Tibial nerve (tissue), 4 donors: ENCODE results near the gene SSR4.

Experiments used
- EP300 ChIP-seq, 2 donors: sonication (generic); formaldehyde crosslinking; IDR thresholded peaks; one replicate each; pipeline ENCODE4 v1.6.1; 2017; ENCODE audit warnings: antibody characterized with exemption in 2 of 2, mild to moderate bottlenecking in 1 of 2
- POLR2A ChIP-seq, 2 donors: fragments of 450-650 bp; IDR thresholded peaks; one replicate each; pipeline ENCODE4 v1.6.1; 2017; ENCODE audit warnings: antibody characterized with exemption in 2 of 2, mild to moderate bottlenecking in 2 of 2, moderate library complexity in 2 of 2
- TF ChIP-seq, protein P1 (sequence below), 5 experiments: fragments of 200-600 bp in 3 of 5; fragments of 450-650 bp in 2 of 5; sonication (generic) in 3 of 5; IDR thresholded peaks; one replicate each; pipeline ENCODE4 v1.5.1; 2016 to 2019; ENCODE audit warnings: antibody characterized with exemption in 5 of 5, mild to moderate bottlenecking in 3 of 5, moderate library complexity in 2 of 5

DNA sequence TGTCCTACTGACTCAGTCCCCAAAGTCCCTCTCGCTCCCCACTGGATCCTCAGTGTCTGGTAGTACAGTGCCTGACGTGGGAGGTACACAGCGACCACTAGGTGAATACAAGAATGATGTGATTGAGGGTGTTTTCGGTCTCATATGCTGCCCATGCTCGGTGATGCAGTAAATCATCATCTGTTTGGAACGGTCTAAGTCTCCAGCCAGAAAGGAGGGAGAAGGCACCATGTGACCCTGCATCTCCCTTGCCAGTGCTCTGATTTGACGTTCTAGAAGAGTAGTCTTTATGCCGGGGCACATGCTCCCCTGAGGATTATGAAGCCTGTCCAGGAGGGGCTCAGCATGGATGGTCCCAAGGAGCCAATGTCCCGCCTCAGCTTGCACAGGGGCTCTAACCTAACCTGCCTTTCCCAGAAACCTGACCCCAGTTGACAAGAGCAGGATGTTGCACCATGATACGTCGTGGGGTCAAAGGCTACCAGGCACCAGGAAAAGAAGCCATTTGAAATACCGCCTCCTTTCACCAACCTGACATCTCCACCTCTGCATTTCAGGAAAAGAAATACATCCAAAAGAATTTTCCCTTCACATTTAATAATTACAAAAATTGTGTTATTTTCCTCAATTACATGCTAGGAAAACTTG lies 44.2 kb upstream of the SSR4 start:
- TF ChIP-seq, protein P1, sequence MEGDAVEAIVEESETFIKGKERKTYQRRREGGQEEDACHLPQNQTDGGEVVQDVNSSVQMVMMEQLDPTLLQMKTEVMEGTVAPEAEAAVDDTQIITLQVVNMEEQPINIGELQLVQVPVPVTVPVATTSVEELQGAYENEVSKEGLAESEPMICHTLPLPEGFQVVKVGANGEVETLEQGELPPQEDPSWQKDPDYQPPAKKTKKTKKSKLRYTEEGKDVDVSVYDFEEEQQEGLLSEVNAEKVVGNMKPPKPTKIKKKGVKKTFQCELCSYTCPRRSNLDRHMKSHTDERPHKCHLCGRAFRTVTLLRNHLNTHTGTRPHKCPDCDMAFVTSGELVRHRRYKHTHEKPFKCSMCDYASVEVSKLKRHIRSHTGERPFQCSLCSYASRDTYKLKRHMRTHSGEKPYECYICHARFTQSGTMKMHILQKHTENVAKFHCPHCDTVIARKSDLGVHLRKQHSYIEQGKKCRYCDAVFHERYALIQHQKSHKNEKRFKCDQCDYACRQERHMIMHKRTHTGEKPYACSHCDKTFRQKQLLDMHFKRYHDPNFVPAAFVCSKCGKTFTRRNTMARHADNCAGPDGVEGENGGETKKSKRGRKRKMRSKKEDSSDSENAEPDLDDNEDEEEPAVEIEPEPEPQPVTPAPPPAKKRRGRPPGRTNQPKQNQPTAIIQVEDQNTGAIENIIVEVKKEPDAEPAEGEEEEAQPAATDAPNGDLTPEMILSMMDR (IDR thresholded peaks at IDR 0.05), result no peak
- TF ChIP-seq EP300 (IDR thresholded peaks at IDR 0.05) (no peak), POLR2A (IDR thresholded peaks at IDR 0.05) (no peak)
